ENCODE results near the gene TANGO2. TPM values are rescaled to one million over a fixed set of nuclear protein-coding genes. Genes with fewer than 3 reads are reported as not detected.
A peak's percentile ranks its signal among the peaks of the same experiment; 100 is the strongest.

Gene TANGO2
- total and polyA plus RNA-seq, 2 donors (not counting 1 experiment from before 2014, with no cell fraction given) = 75.5 to 75.6 TPM

GRCh38 chr22:20116376-20116950 lies 95.6 kb downstream of the TANGO2 start:
- Mint-ChIP-seq H3K9me3 (ENCODE audit: insufficient read depth) (no peaks in the 10 kb centered on the region), H3K4me3 (peak overlapping the region; percentile 93), H3K27ac (peak overlapping the region; percentile 94), H3K27me3 (no peaks in the 10 kb centered on the region), H3K4me1 (peaks cover 28% of the 10 kb centered on the region)
- Histone ChIP-seq H4K20me1 (ENCODE audit: control insufficient read depth, insufficient read depth, low read length, poor library complexity, severe bottlenecking) (peaks cover 45% of the 10 kb centered on the region), H3K4me3 (ENCODE audit: control extremely low read depth in 1 of 5, extremely low read depth in 1 of 5, insufficient read depth in 1 of 5, low read depth in 2 of 5, low read length in 4 of 5) (peak overlapping the region; percentile 16 to 94 (median 80)), H3K79me2 (ENCODE audit: control insufficient read depth, insufficient read depth, low read length) (peaks cover 56% of the 10 kb centered on the region), H3K27ac (ENCODE audit: low read length in 2 of 2) (peak overlapping the region; percentile 66 to 85), H3K4me1 (ENCODE audit: control insufficient read depth in 2 of 2, insufficient read depth in 2 of 2, low read length in 2 of 2) (peaks cover 19 to 46% of the 10 kb centered on the region in 2 donors), H3K9ac (ENCODE audit: low read length) (peak overlapping the region; percentile 93), H3K4me2 (replicated peaks; ENCODE audit: low read depth, low read length, poor library complexity, severe bottlenecking) (peak overlapping the region; percentile 95), H2AFZ (ENCODE audit: insufficient read depth, low read depth, low read length, poor library complexity, severe bottlenecking) (peak overlapping the region; percentile 84), H3K27me3 (replicated peaks in 1 of 4; ENCODE audit: control extremely low read depth in 1 of 4, control insufficient read depth in 3 of 4, insufficient read depth in 4 of 4, low read length in 3 of 4) (no peaks in the 10 kb centered on the region), H3K9me3 (ENCODE audit: control extremely low read depth in 1 of 3, control insufficient read depth in 2 of 3, insufficient read depth in 1 of 3, low read length in 2 of 3) (no peaks in the 10 kb centered on the region), H3K36me3 (replicated peaks in 1 of 2; ENCODE audit: control extremely low read depth in 1 of 2, control insufficient read depth in 1 of 2, extremely low read depth in 1 of 2, insufficient read depth in 2 of 2, low read length in 1 of 2) (peaks cover 0 to 38% of the 10 kb centered on the region in 2 experiments)
- ChIA-PET CTCF (no interaction called here), POLR2A (interaction anchor here (1.3 to 1.6 kb wide), 3 partner anchors 8 to 95 kb away, joined by 3 to 5 read pairs (median 3); partner anchors contain the start of gene TANGO2)
- ATAC-seq (ENCODE audit: low read depth) (no peak), DNase-seq (no peak)
- TF ChIP-seq CTCF (IDR thresholded peaks at IDR 0.05) (no peak), EZH2 (IDR thresholded peaks at IDR 0.05; ENCODE audit: borderline replicate concordance, insufficient read depth, low read depth, low read length, poor library complexity, severe bottlenecking) (no peak)
- WGBS (ENCODE audit: insufficient coverage) = 9% methylated on average over 20 of the region's 27 CpGs
- intact Hi-C loops (cut with micrococcal nuclease) = loop anchor here (2.0 to 10.0 kb wide), 3 partner anchors 738 to 994 kb away; partner anchors contain the start of genes DGCR2, PI4KA, SNAP29 and THAP7

Small RNAs within 50 kb of the gene (small RNA-seq; reads per million reads assigned to genes)
- 3.6 reads per million, percentile 55 among the genes with 10 or more reads in this experiment for gene MIR185 (ENCODE audit: insufficient read length, low read depth, low replicate concordance)
- not detected for gene MIR6816 (ENCODE audit: insufficient read length, low read depth, low replicate concordance)
- not detected for gene RF00017 (ENCODE audit: insufficient read length, low read depth, low replicate concordance)

Other genes starting within 250 kb of the TANGO2 start
- 6.6 and 7.2 TPM in 2 replicates for gene GNB1L, start 166.2 kb upstream of the TANGO2 start, total RNA-seq
- gene GNB1L, start 166.2 kb upstream of the TANGO2 start, polyA plus RNA-seq = 6.0 and 12.1 TPM in 2 replicates
- gene RTL10, start 166.2 kb upstream of the TANGO2 start, total RNA-seq = 14.8 and 15.2 TPM in 2 replicates
- 4.9 and 6.4 TPM in 2 replicates for gene RTL10, start 166.2 kb upstream of the TANGO2 start, polyA plus RNA-seq
- 32.6 and 36.1 TPM in 2 replicates for gene COMT, start 79.3 kb upstream of the TANGO2 start, total RNA-seq
- gene COMT, start 79.3 kb upstream of the TANGO2 start, polyA plus RNA-seq = 58.3 and 70.6 TPM in 2 replicates
- 36.2 and 39.0 TPM in 2 replicates for gene TXNRD2, start 79.3 kb upstream of the TANGO2 start, total RNA-seq
- gene TXNRD2, start 79.3 kb upstream of the TANGO2 start, polyA plus RNA-seq = 22.7 and 24.8 TPM in 2 replicates
- gene ARVCF, start 4.3 kb upstream of the TANGO2 start, total RNA-seq = 6.7 and 8.4 TPM in 2 replicates
- gene ARVCF, start 4.3 kb upstream of the TANGO2 start, polyA plus RNA-seq = 2.2 and 2.5 TPM in 2 replicates
- gene DGCR8, start 59.1 kb downstream of the TANGO2 start, total RNA-seq = 43.2 and 46.6 TPM in 2 replicates
- 19.6 and 24.2 TPM in 2 replicates for gene DGCR8, start 59.1 kb downstream of the TANGO2 start, polyA plus RNA-seq
- gene RANBP1, start 95.0 kb downstream of the TANGO2 start, total RNA-seq = 62.7 and 67.0 TPM in 2 replicates
- 77.6 and 102 TPM in 2 replicates for gene RANBP1, start 95.0 kb downstream of the TANGO2 start, polyA plus RNA-seq
- gene TRMT2A, start 96.1 kb downstream of the TANGO2 start, total RNA-seq = 88.7 and 95.7 TPM in 2 replicates
- gene TRMT2A, start 96.1 kb downstream of the TANGO2 start, polyA plus RNA-seq = 144 and 147 TPM in 2 replicates
- 91.5 and 96.9 TPM in 2 replicates for gene ZDHHC8, start 110.7 kb downstream of the TANGO2 start, total RNA-seq
- gene ZDHHC8, start 110.7 kb downstream of the TANGO2 start, polyA plus RNA-seq = 82.8 and 94.4 TPM in 2 replicates
- not detected in 2 replicates for gene CCDC188, start 129.9 kb downstream of the TANGO2 start, total RNA-seq
- not detected in 2 replicates for gene CCDC188, start 129.9 kb downstream of the TANGO2 start, polyA plus RNA-seq
- gene RTN4R, start 247.2 kb downstream of the TANGO2 start, total RNA-seq = 0.42 and 0.51 TPM in 2 replicates
- 0.79 and 0.92 TPM in 2 replicates for gene RTN4R, start 247.2 kb downstream of the TANGO2 start, polyA plus RNA-seq

Measured in B cell (primary cell).